SK-N-MC (cell line): Measurements from ENCODE around the gene AP5B1.

ENCODE experiments used
- DNase-seq: peaks from one replicate; pipeline ENCODE4 v3.0.0-alpha.2; 2011; ENCODE audit warnings: low read depth, low spot score
- H3K27ac ChIP-seq: fragments of 200-600 bp; sonication (generic); 2 replicates; pipeline ENCODE4 v1.5.1; 2016; ENCODE audit warnings: mixed run types
- H3K36me3 ChIP-seq: fragments of 200-600 bp; sonication (generic); 2 replicates; pipeline ENCODE4 v1.6.1; 2017; ENCODE audit warnings: antibody characterized with exemption, low read length, mixed read lengths; ENCODE audit not compliant: insufficient read depth
- H3K4me3 ChIP-seq: fragments of 200-600 bp; sonication (generic); 2 replicates; pipeline ENCODE4 v1.5.1; 2016
- H3K9ac ChIP-seq: fragments of 200-600 bp; sonication (generic); 2 replicates; pipeline ENCODE4 v1.8.0; 2017; ENCODE audit warnings: mixed run types, mixed read lengths; ENCODE audit not compliant: insufficient read length
- H3K9me3 ChIP-seq: fragments of 200-600 bp; sonication (generic); 2 replicates; pipeline ENCODE4 v1.6.1; 2017; ENCODE audit warnings: low read depth, mild to moderate bottlenecking, antibody characterized with exemption, low read length, moderate library complexity, mixed read lengths
- EZH2 ChIP-seq: fragments of 200-600 bp; sonication (generic); IDR thresholded peaks from one replicate; pipeline ENCODE4 v1.6.1; 2017; ENCODE audit warnings: antibody characterized with exemption
- FOXP2 ChIP-seq: optimal IDR thresholded peaks from 2 replicates; pipeline ENCODE3; 2011; ENCODE audit warnings: mild to moderate bottlenecking, moderate library complexity; ENCODE audit not compliant: insufficient read depth; ENCODE audit errors: extremely low read length, control extremely low read depth
- POLR2AphosphoS5 ChIP-seq: IDR thresholded peaks from 2 replicates; pipeline ENCODE4 v1.6.1; 2012; ENCODE audit warnings: mild to moderate bottlenecking, low read depth, low read length, borderline replicate concordance

AP5B1 gene, protein sequence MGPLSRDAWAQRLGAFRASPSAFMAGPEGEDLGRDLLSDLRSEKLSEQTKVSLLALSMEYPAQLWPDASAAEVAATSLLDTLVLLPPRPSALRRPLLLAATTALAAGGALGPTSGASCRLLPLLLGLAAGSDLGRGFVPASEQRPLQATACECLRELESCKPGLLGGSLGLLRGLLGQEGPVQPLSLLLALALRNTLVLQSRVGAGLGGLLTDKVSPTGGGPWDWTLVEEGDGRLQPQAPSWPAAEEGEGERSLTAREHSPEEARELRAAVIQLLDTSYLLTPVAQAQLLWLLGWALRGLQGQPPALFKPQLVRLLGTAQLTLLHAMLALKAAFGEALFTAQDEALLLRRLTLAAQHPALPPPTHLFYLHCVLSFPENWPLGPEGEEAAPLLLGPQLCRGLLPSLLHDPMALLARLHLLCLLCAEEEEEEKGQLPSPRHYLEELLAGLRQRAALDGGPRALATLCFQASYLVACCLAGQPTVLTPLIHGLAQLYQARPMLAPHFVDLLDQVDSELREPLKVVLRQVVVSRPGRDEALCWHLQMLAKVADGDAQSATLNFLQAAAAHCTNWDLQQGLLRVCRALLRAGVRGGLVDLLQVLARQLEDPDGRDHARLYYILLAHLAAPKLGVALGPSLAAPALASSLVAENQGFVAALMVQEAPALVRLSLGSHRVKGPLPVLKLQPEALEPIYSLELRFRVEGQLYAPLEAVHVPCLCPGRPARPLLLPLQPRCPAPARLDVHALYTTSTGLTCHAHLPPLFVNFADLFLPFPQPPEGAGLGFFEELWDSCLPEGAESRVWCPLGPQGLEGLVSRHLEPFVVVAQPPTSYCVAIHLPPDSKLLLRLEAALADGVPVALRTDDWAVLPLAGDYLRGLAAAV

DNA sequence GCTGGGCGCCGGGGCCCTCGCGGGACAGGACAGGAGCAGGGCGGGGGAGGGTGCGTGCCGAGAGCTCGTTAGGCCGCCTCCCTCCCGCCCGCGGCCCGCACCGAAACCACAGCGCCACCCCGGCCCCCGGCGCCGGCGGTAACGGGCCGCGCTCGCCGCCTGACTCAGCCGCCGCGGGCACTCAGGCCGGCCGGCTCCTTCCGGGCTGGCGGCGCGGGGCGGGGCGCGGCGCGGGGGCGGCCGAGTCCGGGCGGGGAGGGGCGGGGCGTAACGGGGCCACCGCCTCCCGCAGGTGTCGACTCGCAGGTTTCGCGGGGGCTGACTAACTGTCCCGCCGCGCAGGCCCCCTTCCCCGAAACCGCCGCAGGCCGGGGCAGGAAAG lies at the start of gene AP5B1:
Gene AP5B1, minus strand, starts transcription at position 207 of the 382 bp plus-strand sequence. CDS start 385 bp downstream, outside the sequence.
- Histone ChIP-seq H3K36me3 (peaks cover 27% of the 10 kb centered on the region; the same call in 1 of the 2 replicates), H3K9ac (peak within 1 kb of the TSS; percentile 94), H3K9me3 (no peaks in the 10 kb centered on the region), H3K4me3 (peak within 1 kb of the TSS; percentile 90), H3K27ac (peak within 1 kb of the TSS; percentile 57)
- DNase-seq = no peak
- TF ChIP-seq FOXP2 (no peak), POLR2AphosphoS5 (no peak), EZH2 (no peak)

DNA sequence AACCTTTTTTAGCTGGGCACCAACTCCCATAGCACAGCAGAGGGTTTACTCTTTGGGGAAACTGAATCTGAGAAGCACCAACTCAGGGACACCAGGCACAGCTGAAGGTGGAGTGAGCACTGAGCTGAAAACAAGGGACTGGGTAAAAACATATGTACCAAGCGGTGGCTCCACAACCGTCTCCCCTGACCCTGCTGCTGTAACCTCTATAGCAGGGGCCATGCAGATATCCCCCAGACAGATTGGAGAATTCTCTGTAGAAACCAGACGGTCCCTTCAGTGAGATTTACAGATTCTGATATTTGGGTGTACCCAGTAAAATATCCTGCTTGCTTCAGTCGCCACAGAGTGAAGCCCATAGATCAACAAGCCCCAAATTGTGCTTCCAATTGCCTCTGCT lies 48.7 kb upstream of the AP5B1 start:
- Histone ChIP-seq H3K4me3 (no peak overlapping the region), H3K9me3 (no peaks in the 10 kb centered on the region), H3K36me3 (no peaks in the 10 kb centered on the region), H3K9ac (no peak overlapping the region), H3K27ac (no peak overlapping the region)
- TF ChIP-seq FOXP2 = no peak
- TF ChIP-seq POLR2AphosphoS5 = no peak
- no peak for TF ChIP-seq EZH2
- no peak for DNase-seq

DNA sequence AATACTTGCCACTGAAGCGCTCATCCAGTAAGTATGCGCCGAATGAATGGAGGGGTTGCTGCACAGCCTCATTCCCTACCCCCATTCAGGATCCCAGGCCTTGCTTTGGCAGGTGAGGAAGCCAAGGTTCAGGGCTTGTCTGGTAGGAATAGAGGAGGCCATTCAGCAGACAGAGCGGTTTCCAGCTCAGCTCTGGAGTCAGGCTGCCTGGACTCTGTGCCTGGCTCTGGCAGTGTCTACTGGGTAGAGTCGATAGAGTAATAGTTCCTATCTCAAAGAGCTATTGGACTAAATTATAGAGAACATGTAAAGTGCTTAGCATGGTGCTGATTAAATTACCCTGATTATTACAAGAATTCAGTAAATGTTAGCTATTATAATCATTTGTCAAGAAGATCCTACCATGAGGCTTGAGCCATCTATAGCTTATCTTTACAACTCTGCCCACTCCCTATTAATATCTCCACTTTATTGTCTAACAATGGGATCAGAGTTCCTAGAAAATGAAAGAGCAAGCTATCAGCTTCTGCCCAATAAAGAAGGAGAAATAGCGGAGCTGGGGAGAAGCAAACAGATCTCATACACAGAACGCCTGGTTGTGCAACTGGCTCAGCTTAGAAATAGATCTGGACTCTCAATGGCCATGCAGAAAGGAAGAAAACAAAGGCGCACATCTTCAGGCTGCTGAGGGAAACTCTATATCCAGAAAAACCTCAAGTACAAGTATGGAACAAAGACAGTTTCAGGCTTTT lies 46.4 kb upstream of the AP5B1 start:
- Histone ChIP-seq H3K27ac (no peak overlapping the region), H3K9ac (no peak overlapping the region), H3K9me3 (no peaks in the 10 kb centered on the region), H3K36me3 (no peaks in the 10 kb centered on the region), H3K4me3 (no peak overlapping the region)
- no peak for DNase-seq
- no peak for TF ChIP-seq FOXP2
- TF ChIP-seq EZH2 = no peak
- no peak for TF ChIP-seq POLR2AphosphoS5

DNA sequence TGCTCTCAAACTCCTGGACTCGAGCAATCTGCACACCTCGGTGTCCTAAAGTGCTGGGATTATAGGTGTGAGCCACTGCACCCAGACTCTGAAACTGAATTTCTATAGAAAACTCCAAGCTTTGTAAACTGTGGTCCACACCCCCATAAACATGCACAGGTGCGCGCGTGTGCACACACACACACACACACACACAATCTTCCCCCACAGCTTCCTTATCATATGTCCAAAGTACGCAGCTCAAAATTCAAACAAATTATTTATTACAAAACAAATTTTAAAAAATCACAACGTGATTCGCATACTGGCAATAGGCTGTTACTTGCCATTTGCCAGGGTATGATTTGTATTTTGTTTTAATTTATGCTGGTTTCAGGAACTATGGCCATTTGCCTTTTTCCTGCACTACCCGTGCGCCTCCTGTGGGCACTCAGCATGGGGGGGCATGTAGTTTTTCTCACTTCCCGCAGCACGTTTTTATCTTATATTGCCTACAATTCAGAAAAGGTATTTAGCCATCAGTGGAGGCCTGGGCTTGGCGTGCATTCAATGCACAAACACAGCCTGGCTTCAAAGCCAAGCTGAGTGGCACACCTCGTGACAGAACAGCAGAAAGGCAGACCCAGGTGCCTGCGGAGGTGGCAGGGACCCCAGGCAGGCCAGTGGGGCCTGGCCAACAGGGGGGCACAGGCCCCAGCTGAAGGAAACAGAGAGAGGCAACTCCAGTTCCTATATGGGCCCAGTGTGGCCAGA lies 42.2 kb upstream of the AP5B1 start:
- Histone ChIP-seq H3K27ac (no peak overlapping the region), H3K9me3 (no peaks in the 10 kb centered on the region), H3K36me3 (no peaks in the 10 kb centered on the region), H3K9ac (no peak overlapping the region), H3K4me3 (no peak overlapping the region)
- TF ChIP-seq EZH2 = no peak
- no peak for TF ChIP-seq POLR2AphosphoS5
- no peak for TF ChIP-seq FOXP2
- no peak for DNase-seq

DNA sequence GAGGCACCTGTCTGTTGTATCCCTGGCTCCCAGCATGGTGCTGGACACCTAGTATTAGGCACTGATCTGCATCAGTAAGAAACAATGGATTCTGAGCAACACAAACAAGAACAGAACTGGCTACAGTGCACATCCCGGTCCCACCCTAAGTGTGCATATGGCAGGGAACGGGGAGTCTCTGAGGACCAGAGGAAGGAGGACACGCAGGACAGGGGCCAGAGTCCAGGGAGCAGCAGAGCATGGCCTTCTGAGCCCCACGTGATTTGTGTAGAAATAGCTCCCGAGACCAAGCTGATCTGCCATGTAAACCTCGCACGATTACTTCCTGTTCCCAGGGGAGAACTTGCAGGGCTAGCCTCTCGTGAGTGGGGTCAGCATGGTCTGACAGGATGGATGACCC lies 40.3 kb upstream of the AP5B1 start:
- Histone ChIP-seq H3K9me3 (no peaks in the 10 kb centered on the region), H3K27ac (no peak overlapping the region), H3K4me3 (no peak overlapping the region), H3K36me3 (no peaks in the 10 kb centered on the region), H3K9ac (no peak overlapping the region)
- no peak for DNase-seq
- TF ChIP-seq POLR2AphosphoS5 (no peak), EZH2 (no peak), FOXP2 (no peak)

DNA sequence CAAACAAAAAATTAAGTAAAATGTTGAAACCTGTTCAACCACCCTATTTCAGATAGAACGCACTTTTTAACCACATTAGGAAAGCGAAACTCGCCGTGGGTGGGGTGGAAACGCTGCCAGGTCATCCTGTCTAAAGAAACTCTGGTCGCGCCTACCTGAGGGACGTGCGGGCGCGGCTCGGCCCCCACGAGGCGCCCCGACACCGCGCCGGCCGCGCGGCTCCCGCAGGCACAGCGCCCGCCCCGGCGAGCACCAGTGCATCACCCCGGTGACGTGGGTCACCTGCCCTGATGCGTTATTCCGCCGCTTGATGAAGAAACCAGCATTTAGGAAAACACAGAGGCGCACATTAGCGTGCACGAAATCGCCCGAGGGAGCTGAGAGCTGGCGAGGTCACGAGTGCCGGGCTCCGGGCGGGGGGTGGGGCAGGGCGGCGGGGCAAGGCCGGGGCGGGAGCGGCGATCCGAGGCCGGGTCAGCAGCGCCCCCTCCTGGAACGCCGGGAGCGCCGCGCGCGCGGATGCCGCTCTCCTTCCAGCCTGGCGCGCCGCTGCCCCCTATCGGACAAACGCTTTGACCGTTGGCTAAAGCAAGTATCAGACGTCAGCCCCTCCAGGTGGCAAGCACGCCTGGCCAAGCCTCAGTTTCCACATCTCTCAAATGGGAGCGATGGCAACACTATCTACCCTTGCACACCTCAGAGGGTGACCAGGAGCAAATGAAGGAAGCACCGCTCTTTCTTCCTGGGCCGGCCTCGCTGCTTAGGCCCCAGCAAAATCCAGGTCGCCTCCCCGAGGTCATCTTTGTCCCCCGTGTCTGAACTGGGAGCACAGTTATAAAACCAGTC lies 37.3 kb upstream of the AP5B1 start:
- peak; percentile 41 for TF ChIP-seq POLR2AphosphoS5
- TF ChIP-seq EZH2 = no peak
- peak; percentile 40 for DNase-seq
- Histone ChIP-seq H3K9me3 (no peaks in the 10 kb centered on the region), H3K36me3 (no peaks in the 10 kb centered on the region), H3K27ac (no peak overlapping the region), H3K9ac (peak overlapping the region; percentile 81), H3K4me3 (peak overlapping the region; percentile 83)

DNA sequence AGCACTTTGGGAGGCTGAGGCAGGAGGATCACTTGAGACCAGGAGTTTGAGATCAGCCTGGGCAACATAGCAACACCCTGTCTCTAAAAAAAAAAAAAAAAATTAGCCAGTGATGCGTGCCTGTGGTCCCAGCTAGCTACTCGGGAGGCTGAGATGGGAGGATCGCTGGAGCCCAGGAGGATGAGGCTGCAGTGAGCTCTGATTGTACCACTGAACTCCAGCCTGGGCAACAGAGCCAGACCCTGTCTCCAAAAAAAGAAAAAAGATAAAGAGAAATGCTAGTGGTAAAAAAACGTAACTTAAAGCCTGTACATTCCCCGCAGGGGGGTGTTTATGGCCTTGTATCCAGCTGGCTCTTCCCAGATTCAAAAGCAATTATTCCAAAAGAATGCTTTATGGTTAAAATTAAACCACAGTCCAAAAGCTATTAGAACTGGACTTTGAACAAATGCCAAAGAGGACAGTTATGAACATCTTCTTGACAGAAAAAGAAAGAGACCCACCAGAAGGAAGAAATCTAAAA lies 36.6 kb upstream of the AP5B1 start:
- no peak for DNase-seq
- peak overlapping the region; percentile 83 for H3K4me3 ChIP-seq
- TF ChIP-seq FOXP2 = no peak
- no peak for TF ChIP-seq POLR2AphosphoS5
- H3K9me3 ChIP-seq = no peaks in the 10 kb centered on the region
- no peak overlapping the region for H3K27ac ChIP-seq
- peak overlapping the region; percentile 81 for H3K9ac ChIP-seq
- no peaks in the 10 kb centered on the region for H3K36me3 ChIP-seq
